Inferior parietal cortex (tissue), 1 donor: Measurements from ENCODE around the gene WDR19.
"Not testable (repeated sequence)": the region's sequence is repeated elsewhere in the genome, so short reads cannot be mapped to it uniquely, and the experiment has no call there.

Experiments used
- DNase-seq: peaks from one replicate; pipeline ENCODE4 v3.0.0-alpha.2; 2016; ENCODE audit errors: extremely low spot score

WDR19 gene

DNA sequence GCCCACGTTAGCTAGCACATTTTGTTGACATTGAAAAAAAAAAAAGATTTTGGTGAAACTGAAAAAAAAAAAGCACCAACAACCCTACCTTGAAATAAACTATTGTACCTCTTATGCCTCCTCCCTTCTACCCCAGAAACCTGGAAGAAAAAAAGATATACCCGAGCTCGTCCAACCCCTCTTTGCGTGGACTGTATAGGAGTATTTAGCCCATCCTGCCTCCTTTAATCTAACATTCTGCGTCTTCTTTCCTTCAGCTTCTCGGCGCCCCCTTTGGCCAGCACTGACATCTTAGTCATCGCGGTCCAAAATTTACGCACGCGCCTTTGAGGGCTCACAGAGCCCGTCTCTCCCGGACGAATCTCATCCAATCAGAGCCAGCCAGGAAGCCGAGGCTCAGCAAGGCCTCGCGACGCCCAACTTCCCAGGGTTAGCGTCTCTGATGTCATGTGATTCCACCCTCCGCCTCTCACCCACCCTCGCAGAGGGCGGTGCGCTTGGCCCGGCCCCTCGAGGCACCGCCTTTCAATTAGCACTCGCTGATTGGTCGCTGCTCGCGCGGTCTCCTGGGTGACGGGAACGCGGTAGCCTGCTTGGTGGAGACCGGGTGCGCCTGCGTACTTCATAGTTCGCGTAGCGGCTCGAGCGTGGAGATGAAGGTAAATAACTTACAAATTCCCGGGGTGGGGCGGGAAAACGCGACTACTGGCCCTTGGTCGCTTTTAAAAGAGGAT, at the start of gene WDR19:
WDR19 (plus strand) TSS at position 625 of the 734 bp plus-strand sequence; CDS start at position 654, 29 bp downstream.
- DNase-seq = peak; percentile 99

DNA sequence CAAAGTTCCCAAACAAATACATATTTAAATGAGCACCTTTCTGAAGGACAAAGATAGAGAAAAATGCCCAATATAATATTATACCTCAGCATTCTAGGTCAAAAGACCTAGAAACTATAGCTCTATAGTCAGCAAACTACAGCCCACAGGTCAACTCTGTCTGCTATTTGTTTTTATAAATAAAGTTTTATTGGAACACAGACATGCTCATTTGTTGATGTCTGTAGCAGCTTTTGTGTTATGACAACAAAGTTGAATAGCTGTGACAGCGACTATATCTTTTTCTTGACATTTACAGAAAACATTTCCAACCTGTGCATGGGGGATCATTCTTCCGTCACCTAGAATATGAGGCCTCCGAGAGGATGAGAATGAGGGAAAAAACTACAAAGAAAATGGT, 48.7 kb upstream of the WDR19 start:
- DNase-seq = no peak

DNA sequence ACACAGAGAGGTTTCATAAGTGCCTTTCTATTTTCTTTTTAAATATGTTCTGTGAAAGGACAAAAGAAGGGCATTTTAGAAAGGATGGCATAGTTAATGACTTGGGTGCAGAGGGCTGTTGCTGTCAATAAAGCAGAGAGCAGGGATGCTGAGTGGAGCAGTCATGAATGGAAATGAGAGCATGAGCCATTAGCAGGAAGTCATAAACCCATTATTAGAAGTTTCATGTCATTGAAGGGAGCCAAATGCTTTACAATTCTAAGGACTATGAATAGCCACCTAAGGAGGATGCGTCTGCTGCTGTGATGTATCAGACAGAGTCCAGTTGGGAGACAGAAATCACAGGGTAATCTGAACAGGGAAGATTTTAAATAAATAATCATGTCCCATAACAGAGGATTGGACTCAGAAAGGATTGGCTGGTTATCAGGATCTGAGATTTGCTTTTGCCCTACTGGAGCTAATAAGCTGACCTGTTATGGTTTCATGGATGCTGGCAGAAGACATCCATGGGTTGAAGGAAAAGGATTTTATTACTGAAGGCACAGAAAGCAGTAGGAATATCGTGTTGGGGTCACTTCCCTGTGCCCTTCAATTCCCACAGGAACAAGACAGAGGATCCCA, 47.5 kb upstream of the WDR19 start:
- no peak for DNase-seq

DNA sequence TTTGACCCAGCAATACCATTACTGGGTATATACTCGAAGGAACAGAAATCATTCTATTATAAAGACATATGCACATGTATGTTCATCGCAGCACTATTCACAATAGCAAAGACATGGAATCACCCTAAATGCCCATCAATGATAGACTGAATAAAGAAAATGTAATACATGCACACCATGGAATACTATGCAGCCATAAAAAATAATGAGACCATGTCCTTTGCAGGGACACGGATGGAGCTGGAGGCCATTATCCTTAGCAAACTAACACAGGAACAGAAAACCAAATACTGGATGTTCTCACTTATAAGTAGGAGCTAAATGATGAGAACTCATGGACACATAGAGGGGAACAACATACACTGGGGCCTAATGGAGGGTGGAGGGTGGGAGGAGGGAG, 44.1 kb upstream of the WDR19 start:
- DNase-seq = not testable (repeated sequence)

DNA sequence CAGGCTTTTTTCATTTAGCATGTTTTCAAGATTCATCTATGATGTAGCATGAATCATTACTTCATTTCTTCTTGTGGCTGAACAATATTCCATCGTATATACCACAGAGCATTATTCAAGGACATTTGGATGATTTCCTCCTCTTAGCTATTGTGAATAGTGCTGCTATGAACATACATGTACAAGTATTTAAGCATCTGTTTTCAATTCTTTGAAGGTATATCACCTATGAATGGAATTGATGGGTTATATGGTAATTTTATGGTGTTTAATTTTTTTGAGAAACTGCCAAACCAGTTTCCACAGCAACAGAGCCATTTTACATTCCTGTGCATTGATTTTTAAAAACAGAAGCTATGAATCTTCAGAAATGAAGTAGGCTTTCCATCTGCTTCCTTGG, 36.1 kb upstream of the WDR19 start:
- no peak for DNase-seq

DNA sequence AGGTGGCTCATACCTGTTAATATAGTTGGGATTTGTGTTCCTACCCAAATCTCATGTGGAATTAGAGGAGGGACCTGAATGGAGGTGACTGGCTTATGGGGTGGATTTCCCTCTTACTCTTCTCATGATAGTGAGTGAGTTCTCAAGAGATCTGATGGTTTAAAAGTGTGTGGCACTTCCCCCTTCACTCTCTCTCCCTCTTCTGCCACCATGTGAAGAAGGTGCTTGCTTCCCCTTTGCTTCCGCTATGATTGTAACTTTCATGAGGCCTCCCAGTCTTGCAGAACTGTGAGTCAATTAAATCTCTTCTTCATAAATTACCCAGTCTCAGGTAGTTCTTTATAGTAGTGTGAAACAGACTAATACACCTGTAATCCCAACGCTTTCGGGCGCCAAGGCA, 28.3 kb upstream of the WDR19 start:
- no peak for DNase-seq

DNA sequence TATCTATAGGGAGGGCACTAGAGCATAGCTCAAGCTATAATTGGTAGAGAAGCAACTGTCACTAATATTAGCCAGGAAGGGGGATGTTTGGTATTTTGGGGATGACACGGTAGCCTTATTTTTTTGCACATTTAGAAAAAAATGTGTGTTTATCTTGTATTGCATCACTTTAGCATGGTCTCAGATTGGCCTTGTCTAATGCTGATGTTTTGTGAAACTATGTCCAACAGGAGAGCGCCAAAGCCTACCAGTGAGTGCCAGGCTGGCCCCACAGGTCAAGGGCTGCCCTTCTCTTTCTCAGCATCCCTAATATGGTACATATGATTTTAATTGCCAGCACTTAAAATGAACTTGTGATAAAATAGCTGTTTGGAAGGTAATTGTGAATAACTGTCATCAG, 24.8 kb upstream of the WDR19 start:
- DNase-seq = no peak

DNA sequence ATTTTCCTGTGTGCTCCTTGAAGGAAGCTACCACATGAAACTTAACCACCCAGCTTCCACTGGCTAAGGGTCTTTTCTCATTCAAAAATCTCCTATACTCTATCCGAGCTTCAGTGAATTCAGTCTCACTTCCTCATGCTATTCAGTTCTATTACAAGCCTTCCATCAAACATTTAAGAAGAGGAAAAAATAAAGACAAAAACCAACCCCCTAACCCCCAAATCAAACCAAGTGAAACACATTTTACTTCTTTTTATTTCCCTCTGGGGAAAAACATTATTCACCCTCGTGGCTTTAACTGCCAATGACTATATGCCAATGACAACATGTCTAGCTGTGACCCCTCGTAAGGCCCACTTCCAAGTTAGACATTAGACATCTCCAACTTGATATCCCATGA, 16.2 kb upstream of the WDR19 start:
- no peak for DNase-seq

DNA sequence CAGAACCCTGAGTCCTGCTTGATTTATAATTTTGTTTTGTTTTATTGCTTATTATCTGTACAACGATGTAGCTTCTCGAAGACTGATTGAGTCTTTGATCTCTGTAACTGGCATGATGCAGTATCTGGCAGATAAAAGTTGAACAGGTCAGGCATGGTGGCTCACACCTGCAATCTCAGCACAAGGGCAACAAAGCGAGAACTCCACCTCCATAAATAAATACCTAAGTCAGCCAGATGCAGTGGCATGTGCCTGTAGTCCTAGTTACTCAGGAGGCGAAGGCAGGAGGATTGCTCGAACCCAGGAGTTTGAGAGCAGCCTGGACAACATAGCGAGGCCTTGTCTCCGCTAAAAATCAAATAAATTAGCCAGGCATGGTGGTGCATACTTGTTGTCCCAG, 15.7 kb upstream of the WDR19 start:
- no peak for DNase-seq

DNA sequence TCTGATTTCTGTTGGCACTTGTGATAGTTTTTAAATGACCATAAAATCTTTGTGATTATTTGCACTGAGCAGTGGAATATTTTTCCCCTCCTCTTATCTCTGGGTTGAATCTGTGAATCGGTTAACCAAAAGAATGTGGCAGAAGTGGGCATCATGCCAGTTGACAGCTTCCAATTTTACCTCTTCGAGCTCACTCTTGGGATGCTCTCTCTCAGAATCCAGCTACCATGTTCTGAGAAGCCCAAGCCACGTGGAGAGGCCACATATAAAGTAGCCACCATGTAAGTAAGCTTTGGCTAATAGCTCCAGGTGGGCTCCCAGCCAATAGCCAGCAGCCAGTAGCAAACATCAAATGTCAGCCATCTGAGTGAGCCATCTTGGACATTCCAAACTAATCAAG, 12.9 kb upstream of the WDR19 start:
- DNase-seq = no peak

DNA sequence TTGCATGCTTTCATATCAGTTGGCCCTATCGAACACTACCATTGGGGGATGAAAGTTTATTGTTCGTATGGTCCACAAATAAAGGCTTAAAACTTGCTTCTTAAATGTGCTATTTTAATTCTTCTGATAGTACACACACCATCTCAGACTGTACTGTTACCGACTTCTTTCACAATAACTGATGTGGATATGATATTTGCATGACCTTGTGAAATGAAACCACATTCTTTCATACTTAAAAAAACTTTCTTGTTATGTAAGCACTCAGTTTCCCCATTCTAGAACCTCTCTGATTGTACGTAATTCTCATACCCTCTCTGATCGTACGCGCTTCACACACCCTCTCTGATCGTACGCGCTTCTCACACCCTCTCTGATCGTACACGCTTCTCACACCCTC, 12.0 kb upstream of the WDR19 start:
- DNase-seq = no peak

DNA sequence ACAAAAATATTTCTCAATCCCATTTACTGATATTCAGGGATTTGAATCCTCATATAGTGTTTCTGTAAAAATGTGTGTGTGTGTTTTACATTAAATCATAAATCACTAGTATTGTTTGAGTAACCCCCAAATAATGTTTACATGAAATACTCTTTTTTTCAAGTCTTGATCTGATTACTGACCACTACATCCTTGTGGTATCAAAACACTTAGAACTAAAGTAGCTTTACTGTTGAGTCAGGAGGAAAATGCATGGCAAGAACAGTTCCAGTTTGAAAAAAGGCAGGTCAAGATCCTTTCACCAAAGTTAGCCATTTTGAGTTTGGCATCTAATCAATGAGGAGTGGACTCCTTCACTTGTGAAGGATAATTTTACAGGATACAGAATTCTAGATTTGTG, 3.6 kb upstream of the WDR19 start:
- no peak for DNase-seq

DNA sequence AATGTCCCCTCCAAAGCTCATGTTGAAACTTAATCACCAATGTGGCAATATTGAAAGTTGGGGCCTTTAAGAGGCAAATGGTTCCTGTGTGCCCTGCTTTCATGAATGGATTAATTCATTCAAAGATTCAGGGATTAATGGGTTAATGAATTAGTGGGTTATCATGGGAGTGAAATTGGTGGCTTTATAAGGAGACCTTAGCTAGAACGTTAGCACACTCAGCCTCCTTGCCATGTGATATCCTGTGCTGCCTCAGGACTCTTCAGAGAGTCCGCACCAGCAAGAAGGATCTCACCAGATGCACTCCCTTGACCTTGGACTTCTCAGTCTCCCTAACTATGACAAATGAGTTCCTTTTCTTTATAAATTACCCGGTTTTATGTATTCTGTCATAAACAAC, 2.6 kb upstream of the WDR19 start:
- DNase-seq = no peak

DNA sequence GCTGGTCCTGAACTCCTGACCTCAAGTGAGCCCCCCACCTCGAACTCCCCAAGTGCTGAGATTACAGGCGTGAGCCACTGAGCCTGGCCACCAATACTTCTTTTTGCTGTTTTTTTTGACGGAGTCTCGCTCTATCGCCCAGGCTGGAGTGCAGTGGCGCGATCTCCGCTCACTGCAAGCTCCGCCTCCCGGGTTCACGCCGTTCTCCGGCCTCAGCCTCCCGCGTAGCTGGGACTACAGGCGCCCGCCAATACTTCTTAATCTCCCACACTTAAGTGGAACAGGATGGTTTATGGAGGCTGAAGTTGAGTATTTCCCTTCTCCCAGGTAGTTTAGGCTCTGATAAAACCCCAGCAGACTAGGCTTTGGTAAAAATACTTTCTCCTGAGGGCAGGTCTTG, 1.7 kb upstream of the WDR19 start:
- not testable (repeated sequence) for DNase-seq

DNA sequence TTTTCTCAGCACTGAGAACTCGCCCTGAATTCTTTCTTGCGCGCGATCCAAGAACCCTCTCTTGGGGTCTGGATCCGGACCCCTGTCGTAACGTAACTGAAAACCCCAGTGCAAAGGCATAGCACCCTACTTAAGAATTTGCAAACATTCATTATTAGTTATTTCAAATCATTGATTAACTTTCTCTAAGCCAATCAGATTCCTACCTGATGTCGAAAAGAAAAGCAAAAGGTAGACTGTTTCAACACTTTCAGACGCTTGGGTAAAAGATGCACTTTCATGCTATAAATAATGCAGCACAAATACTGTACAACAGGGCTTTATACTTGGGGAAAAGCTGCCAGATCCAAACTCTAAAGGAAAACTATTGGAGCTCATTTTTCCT, 817 bp upstream of the WDR19 start:
- no peak for DNase-seq

DNA sequence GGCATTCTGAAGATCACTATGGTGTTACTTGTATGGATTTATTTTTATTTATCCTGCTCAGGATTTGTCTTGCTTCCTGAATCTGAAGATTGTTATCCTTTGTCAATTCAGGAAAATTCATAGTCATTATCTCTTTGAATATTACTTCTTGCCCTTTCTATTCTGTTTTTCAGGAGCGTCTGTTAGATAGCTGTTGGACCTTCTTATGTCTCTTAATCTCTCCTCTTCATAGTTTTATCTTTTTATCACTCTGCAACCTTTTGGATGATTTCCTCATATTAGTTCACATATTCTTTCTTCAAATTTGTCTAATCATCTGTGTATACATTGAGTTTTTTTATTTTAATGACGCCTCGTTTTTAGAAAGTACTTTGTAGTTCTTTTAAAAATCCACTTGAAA, 19.6 kb downstream of the WDR19 start:
- DNase-seq = no peak

DNA sequence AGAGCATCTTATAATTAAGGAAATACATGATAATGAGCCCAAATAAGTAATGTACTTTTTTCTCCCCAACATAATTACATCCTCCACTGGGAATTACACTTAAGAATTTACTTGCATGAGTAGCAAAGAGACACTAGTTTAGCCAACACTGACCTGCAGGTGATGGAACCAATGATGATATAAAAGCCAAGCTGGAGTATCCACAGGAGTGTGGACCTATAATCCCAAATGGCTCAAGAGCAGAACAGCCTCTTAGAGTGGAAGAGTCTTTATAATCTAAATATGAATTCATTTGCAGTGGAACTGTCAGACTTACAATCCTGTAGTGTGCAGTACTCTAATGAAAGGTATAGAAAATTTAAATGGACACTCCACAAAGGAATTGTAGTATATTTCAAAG, 22.2 kb downstream of the WDR19 start:
- no peak for DNase-seq

DNA sequence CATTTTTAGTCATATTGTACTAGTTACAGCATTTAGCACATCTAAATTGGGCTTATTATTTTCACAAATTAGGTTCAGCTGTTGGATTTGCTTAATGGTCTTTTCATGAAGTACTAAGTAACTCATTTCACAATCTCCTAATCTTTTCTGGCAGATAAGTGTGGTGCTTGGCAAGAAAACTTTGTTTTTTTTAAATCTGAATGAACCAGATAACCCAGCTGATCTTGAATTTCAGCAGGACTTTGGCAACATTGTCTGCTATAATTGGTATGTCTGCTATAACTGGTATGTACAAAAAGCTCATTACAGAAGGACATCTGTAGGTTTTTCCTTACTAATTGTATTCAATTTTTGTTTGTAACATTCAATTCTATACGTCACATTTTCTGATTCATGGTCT, 22.7 kb downstream of the WDR19 start:
- DNase-seq = no peak

DNA sequence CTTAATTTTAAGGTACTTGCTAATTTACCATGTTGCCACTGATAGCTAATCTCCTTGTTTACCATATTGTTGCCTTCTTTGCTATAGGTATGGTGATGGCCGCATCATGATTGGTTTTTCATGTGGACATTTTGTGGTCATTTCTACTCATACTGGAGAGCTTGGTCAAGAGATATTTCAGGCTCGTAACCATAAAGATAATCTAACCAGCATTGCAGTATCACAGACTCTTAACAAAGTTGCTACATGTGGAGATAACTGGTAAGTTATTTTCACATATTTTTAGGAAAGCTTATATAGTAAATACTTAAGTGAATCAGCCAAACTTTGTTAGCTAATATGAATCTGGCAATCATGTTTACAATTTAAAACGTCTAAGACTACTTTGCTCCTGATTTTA, 23.1 kb downstream of the WDR19 start:
- DNase-seq = no peak

DNA sequence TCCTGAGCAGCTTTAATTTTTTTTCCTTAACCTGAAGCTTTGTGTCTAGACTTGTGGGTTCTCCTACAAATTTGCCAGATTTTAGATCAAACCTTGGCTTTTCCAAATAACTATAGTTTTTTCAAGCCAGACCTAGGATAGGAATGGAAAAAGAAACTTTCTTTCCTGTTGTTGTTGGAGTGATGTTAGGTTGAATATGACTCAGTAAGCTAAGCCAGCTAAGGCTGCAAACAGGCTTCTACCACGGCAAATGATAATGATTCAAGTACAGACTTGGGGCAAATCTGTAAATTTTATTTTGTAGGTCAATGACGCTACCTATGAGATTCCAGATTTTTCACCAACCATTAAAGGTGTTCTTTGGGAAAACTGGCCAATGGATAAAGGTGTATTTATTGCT, 45.6 kb downstream of the WDR19 start:
- no peak for DNase-seq

DNA sequence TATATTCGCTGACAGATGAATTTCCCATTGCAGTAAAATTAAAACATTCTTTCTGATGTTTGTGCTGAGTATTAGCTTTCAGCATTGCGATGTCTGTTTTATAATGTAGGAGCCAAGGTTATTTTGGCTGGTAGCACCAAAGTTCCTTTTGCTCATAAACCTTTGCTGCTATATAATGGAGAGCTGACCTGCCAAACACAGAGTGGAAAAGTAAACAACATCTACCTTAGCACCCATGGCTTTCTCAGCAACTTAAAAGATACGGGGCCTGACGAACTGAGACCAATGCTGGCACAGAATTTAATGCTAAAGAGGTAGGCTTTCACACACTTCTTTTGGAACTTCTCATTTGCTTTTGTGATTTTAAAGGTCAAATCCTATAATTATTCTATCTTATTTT, 46.0 kb downstream of the WDR19 start:
- DNase-seq = no peak

DNA sequence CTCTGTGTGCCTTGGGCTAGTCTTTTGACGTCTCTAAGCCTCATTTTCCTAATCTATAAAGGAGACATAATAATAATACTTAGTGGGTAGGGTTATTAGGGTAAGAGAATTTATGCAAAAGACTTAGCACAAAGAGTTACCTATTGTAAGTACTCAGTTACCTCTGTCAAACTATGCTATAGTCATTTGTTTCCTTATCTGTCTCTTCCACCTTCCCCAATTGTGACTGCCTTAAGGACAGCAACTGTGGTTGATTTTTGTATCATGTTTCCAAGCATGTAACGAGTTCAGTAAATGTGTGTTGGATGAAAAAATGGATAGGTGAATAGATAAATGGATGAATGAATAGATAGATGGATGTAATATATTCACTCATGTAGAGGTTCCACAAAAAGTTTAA, 48.1 kb downstream of the WDR19 start:
- no peak for DNase-seq

DNA sequence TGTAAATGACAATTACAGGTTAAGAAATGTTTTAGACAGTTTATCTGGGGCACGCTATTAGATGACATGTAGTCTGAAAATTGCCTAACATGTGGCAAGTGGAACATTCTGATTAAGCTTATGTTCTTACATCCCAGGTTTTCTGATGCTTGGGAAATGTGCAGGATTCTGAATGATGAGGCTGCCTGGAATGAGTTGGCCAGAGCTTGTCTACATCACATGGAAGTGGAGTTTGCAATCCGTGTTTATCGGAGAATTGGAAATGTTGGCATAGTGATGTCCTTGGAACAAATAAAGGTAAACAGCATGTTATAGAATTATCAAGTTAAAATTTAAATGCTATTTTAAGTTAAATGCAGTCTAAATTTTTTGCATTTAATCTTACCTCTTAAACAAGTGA, 49.3 kb downstream of the WDR19 start:
- no peak for DNase-seq

DNA sequence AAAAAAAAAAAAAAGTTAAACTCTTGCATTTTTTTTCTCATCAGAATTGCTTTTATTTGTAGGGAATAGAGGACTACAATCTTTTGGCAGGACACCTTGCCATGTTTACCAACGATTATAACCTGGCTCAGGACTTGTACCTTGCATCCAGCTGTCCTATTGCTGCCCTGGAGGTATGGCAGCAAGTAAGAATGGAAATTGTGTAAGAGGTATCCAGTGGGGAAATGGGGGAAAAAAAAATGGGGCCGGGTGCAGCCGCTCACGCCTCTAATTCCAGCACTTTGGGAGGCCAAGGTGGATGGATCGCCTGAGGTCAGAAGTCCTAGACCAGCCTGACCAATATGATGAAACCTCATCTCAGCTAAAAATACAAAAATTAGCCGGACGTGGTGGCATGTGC, 49.8 kb downstream of the WDR19 start:
- DNase-seq = no peak
